Activated CD8-positive, alpha-beta memory T cell treated with anti-CD3 and anti-CD28 coated beads, Interleukin-2, amount 50 U/mL, for 24 hours (primary cell): ENCODE data around the gene PTPN18.
"Not testable (repeated sequence)": the region's sequence is repeated elsewhere in the genome, so short reads cannot be mapped to it uniquely, and the experiment has no call there.

Experiments
- DNase-seq: peaks from one replicate; pipeline ENCODE4 v3.0.0-alpha.2; 2020; ENCODE audit errors: extremely low read depth

PTPN18 gene

GRCh38 chr2:130381145-130381544 lies 25.3 kb downstream of the PTPN18 start:
- DNase-seq = no peak

DNA sequence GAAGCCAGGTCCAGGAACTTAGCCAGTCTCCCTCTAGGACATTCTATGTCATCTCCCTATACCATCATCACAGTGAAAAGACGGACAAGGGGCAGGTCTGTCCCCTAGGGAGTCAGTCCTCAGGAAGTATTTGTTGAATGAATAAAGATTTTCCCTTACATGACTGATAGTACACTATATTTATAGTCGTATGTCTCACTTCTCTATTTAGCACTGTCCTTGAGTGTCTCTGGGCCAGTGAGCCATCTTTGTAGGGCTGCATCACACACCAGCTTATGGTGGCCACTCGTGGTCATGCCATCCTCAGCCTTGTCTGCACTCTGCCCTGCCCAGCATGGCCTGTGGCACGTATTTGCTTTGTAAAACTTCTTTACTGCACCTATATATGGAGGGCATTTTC lies 25.8 kb downstream of the PTPN18 start:
- DNase-seq = no peak

DNA sequence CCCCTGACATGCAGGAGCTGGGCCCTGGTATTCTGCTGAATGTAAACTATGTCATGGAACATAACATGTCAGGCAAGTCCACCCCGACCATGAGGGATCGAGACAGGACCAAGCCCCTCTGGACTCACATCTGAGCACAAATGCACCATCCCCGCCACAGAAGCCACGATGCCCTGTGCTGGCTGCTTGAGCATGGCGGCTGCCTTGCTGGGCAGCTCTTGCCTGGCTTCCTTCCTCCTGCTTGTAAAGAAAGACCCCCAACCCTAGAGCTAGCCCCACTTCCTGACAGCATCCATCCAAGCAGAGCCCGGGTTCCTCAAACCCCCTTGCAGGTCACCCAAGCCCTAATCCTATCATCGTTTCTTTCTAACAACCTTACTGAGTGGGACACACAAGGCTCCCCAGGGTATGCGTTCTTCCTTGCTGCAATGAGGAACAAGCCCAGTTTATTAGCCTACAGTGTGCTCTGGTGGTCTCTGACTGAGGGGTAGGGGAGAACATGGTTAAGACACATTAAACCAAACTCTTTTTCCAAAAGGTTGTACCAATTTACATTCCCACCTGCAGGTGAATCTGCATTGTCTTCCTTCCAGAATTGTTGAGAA lies 26.6 kb downstream of the PTPN18 start:
- DNase-seq = no peak

DNA sequence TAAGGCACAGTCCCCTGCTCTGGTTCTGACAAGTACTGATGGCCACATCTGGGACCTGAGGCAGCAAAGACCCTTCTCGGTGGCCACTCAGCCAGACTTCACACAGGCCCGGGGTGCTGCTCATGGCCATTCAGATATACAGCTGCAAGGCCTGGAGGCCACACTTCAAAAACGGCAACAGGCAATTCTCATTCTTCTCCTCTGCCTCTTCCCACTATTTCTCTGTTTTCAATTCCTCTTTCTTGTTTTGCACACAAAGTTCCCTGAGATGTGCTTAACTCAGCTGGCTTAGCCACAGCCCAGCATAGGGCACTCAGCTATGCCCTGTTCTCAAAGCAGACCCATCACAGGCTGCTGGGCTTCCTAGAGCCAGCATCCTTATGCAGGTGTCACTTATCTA lies 29.9 kb downstream of the PTPN18 start:
- no peak for DNase-seq

DNA sequence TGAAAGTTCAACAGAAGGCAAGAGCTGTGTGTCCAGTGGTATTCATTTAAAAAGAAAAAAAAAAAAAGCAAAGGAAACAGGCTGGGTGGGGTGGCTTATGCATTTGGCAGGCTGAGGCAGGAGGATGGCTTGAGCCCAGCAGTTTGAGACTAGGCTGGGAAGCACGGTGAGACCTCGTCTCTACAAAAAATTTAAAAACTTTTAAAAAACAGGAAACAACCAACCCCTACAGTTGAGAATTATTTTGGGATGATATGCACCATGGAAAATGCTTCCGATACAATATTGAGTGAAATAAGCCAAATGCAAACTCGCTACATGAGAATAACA lies 31.2 kb downstream of the PTPN18 start:
- DNase-seq = no peak

- no peak for DNase-seq
Observed at GRCh38 chr2:130387804-130388203, 31.9 kb downstream of the PTPN18 start.

DNA sequence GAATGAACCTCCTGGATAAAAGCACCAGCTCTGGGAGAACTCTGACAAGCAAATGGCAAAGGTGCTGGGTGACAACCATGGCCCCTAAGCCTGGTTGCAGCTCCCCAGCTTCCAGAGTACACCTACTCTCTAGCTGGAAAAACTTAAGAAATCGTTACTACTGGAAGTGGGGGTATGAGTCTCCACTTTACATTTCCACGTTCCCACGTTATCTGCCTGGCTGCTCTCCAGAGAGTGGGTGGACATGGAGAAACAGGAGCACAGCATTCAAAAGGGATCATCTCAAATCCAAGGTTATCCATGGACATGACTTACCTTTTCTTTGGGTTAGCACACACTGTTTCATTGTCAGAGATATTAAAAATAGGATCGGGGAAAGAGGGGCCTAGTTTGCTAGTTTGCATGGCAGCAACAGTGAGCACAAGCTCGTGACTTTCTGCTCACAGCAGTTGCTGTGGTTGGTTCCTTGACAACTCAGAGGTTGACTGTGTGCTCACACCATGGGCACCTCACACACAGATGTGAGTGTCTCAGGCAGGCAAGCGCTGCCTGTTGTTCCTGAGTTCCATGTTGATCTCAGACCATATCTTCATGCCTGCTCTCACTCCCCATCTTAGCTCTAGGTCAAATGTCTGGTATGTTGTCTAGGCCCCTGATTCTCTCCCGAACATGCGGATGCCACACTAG lies 32.5 kb downstream of the PTPN18 start:
- no peak for DNase-seq

DNA sequence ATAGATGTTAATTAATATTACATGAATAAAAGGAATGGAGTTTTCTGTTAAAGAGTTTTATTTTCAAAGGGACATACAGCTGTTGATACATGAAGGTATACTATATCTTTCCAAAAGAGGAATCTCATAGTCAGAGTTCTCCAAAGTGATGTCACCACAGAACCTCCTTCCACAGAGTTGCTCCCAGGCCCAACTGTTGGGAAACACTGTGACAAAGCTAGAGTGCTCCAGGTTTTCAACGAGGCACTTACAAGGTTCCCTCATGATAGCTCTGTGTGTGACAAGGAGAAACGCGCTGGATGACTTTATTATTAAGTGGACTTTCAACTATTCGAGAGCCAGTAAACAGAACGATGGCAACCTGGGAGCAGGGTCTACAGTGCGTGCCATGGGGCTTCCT lies 33.5 kb downstream of the PTPN18 start:
- no peak for DNase-seq

GRCh38 chr2:130389783-130390182 lies 33.9 kb downstream of the PTPN18 start:
- no peak for DNase-seq

GRCh38 chr2:130390460-130391057 lies 34.7 kb downstream of the PTPN18 start:
- DNase-seq = no peak

DNA sequence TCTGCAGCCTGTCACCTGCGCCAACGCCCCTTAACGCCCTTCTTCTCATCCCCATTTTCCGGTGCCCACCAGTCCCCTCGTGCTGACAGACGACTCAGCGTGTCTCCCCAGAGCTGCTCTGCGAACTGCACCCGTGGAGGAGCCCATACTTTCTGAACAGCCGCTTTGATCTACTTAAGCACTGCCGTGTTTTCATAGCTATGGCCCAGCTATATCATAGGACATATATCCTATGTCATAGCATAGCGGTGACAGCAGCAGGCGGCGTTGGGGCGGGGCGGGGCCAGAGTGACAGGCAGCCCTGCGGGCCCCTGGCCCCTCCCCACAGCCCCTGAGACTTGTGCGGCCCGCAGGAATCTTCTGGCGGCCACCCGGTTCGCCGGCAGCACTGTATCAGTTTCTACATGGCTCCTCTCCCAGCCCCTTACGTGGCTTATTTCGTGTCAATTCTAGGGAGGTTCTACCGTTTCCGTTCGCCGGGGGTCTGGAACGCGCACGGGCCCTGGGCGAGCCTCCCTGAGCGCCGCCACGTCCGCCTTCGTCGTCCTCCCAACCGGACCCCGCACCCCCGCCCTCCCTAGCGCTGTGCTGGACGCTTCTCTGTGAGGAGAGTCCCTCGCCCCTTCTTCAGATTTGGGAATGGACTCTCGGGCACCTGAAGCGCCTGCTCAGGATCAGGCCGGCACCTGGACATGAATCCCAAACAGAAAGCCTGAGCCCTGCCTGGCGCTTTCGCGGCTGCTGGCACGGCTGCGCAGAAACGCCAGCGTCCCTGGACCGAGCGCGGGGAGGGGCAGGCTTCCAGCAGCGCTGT lies 35.4 kb downstream of the PTPN18 start:
- DNase-seq = no peak

GRCh38 chr2:130391872-130392670 lies 36.2 kb downstream of the PTPN18 start:
- DNase-seq = no peak

DNA sequence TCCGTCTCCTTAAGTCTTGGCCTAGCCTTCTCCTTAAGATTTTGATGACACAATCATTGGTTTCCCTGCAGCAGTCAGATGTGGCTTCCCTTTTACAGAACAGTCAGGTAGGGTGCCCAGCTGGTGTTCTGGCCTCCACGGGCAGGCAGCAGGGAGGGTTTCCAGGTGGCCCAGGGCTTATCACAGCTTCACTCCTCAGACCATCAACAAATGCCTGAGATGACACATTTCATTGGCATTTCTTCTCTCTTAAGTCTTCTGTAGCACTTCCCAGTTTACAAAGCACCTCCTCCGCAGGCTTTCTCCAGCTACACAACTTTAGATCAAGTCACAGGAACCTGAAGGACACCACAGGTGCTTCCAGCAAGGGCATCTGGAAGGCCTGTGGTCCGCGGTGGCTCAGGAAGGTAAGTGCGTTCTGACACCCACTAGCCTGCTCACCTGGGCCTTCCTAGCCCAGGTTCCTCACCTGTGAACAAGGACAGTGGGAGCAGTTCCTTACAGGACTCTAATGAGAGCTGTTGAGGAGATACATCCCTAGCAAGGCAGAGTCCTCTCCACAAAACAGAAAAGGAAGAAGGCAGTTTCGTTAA lies 37.6 kb downstream of the PTPN18 start:
- DNase-seq = no peak

DNA sequence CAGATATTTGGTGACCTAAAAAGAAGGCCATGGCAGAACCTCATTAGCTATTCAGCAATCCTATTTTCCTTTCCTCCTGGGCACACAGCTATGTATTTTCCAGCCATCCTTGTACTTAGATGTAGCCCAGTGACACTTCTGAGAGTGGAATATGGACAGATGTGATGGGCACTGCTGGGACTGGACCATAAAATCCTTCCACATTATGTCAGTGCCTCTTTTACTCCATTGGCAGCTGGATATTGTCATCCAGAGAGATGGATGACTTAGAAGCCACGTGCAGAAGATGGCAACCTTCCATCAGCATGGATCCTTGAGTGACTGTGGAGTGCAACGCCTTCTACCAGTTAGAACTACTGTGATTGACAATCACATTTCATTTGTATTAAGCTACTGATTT lies 50.4 kb downstream of the PTPN18 start:
- DNase-seq = not testable (repeated sequence)

GRCh38 chr2:130416693-130417092 lies 60.8 kb downstream of the PTPN18 start:
- DNase-seq = not testable (repeated sequence)

DNA sequence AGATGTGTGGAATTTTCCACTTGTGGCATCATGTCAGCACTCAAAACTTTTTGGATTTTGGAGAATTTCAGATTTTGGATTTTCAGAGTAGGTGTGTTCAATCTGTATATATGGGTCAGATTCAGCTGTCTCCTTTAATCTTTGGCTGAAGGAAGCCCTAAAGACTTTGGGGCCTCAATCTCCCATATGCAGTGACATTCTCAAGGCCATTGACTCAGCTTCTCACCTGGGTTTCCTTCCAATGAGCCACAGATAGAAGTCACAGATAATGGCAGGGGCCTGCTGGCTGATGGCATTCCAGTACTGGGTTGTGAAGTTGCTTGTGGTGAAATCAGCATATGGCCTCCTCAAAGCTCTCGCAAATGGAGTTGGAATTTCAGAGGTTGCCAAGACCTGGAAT lies 63.0 kb downstream of the PTPN18 start:
- not testable (repeated sequence) for DNase-seq
